GM12872 (cell line): ENCODE results near the gene VSIG10L2.

ENCODE experiments used
- CTCF ChIP-seq: IDR thresholded peaks from 3 replicates; pipeline ENCODE4 v1.5.1; 2011; ENCODE audit warnings: low read depth, mild to moderate bottlenecking, low read length, moderate library complexity; ENCODE audit not compliant: insufficient read depth

VSIG10L2 gene

GRCh38 chr11:125954945-125955640 lies 9.2 kb downstream of the VSIG10L2 start:
- no peak for TF ChIP-seq CTCF

GRCh38 chr11:125955856-125956255 lies 10.0 kb downstream of the VSIG10L2 start:
- no peak for TF ChIP-seq CTCF

- no peak for TF ChIP-seq CTCF
These were observed 10.7 kb downstream of the VSIG10L2 start for GRCh38 chr11:125956391-125957134.

- TF ChIP-seq CTCF = no peak
These were observed 11.9 kb downstream of the VSIG10L2 start for GRCh38 chr11:125957618-125958332.

GRCh38 chr11:125958872-125959400 lies 13.1 kb downstream of the VSIG10L2 start:
- no peak for TF ChIP-seq CTCF

- no peak for TF ChIP-seq CTCF
These were observed 13.7 kb downstream of the VSIG10L2 start for GRCh38 chr11:125959511-125959910.

GRCh38 chr11:125959931-125960330 lies 14.1 kb downstream of the VSIG10L2 start:
- no peak for TF ChIP-seq CTCF
